ENCODE data around the gene ANXA11.
"Not testable (repeated sequence)": the region's sequence is repeated elsewhere in the genome, so short reads cannot be mapped to it uniquely, and the experiment has no call there.

The ANXA11 gene

DNA sequence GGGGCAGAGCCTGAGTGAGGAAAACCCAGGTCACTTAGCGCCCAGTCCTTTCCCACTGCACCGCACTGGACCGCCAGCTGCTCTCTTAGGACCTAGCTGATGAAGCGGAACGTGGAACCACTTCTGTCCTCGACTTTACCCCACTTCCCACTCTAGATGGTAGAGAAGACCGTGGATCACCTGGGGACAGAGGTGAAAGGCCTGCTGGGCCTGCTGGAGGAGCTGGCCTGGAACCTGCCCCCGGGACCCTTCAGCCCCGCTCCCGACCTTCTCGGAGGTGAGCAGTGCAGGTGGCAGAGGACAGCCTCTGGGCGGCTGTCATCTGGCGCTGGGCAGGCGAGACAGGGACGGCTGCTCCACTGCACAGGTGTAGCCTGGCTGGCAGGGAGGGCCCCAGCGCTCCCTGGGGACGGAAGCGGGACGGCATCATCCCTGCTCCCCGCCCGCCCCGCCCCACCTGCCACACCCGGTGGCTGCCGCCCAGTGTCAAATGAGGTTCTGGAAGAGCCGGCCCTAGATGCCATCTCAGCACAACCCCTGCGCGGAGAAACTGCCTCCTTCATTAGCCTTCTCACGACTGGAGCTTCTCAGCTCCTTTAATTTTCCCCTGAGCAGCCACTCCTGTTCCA lies 61.2 kb downstream of the ANXA11 start:
- DNase-seq, result no peak

DNA sequence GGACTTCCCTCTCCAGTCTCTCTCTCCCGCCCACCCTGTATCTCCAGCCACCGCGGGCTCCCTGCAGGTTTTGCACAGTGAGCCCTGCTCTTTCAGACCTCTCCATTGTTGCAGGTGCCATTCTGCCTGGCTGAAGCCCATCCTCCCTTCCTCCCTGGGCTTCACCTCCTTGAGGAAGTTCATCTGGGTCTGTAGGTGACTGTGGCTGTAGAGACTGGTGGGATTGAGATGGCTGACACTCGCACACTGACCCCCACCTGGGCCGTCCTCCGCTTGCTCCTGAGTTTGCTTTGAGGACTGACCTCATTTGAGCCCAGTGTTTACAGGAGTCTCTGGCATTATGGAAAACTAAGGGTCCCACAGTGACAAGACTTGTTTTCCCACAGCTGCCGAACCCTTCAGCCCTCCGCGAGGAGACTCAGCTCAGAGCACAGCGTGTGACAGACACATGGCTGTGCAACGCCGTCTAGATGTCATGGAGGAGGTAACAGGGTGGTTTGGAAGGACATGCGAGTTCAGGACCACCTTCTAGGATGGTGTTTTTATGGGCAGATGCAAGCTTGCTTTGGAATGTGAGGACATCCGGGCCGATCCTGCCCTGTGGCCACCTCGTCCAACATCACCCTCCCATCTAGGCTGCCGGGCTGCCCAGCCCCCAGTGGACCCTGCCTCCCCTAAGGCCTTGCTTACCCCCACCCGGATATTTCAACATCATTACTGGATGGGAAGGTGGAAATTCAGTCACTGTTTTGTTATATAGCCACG lies 63.5 kb downstream of the ANXA11 start:
- DNase-seq, result no peak

DNA sequence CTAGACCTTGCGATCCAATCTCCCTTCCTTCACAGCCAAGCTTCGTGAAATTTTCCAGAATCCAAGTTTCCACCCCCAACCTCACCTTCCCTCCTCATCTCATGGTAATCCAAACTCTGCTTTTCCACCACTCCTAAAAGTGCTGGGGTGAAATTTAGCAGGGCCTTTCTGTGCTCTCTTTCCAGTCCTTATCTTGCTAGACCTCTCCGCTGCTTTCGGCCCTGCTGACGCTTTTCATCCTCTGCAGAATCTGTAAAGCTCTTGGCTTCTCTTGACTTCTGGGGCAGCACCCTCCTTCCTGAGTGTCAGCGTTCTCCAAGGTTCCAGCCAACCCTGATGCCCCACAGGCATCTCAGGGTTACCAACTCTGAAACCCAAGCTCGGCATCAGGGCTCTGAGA lies 65.1 kb downstream of the ANXA11 start:
- DNase-seq, result no peak

- DNase-seq, result no peak
Observed at GRCh38 chr10:80139265-80139664, 66.1 kb downstream of the ANXA11 start.

DNA sequence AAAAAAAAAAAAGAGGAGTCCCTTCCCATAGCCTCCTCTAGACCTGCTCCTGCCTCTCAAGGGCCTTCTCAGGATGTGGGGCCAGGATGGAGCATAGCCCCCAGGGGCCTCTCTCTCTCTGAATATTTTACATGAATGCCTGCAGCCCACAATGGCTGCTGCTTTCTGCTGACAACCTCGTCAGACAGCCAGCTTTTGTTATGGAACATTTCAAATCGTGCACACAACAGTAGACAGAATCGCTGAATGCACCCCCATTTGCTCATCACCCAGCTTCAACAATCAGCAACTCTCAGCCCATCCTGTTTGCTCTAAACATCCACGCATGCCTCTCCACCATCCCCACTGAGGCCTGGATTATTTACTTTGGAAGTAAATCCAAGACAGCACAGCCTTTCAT lies 67.4 kb downstream of the ANXA11 start:
- no peak for DNase-seq

DNA sequence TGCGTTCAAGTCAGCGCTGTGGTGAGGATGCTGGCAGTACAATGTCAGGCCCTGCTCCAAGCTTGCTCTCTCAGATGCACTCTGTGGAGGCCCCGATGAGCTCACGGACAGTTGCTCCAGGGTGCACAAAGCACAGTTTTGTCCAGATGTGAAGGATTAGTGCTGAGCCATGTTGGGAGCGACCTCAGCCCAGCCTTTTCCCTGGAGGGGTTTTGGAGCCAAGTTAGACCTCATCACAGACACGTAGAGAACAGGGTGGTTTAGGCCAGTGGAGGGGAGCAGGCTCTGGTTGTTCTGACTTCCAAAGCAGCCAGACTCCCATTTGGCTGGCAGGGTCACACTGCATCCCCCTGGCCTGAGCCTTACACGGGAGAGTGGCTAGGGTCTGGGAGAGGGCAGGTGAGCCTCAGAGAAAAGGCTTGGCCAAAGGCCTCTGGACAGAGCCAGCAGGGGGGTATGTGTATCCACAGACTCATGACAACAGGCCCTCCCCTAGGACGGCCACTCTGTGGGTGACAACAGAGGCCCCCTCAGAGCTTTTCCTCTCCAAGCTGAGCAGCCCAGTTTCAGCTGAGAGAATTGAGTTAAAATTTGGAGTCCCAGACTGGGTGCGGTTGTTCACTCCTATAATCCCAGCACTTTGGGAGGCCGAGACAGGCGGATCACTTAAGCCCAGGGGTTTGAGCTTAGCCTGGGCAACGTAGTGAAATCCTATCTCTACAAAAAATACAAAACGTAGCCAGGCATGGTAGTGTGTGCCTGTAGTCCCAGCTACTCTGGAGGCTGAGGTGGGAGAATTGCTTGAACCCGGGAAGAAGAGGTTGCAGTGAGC lies 68.1 kb downstream of the ANXA11 start:
- no peak for DNase-seq

DNA sequence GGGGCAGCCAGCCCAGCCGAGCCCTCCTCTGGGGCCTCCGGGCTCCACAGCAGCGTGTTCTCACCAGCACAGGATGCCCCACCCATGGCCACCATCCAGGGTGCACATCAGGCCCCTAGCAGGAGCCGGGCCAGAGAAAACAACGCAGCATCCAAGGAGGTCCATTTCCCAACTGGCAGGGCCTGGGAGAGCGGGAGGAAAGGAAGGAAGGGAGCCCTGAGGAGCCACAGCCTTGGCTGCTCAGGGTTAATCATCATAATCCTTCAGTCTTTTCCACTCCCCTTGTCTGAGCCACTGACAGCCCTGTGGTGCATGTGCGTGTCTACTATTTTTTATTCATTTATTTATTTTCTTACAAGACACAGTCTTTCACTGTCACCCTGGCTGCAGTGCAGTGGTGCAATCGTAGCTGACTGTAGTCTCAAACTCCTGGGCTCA lies 69.2 kb downstream of the ANXA11 start:
- DNase-seq, result no peak

GRCh38 chr10:80133687-80134086 lies 71.7 kb downstream of the ANXA11 start:
- not testable (repeated sequence) for DNase-seq

DNA sequence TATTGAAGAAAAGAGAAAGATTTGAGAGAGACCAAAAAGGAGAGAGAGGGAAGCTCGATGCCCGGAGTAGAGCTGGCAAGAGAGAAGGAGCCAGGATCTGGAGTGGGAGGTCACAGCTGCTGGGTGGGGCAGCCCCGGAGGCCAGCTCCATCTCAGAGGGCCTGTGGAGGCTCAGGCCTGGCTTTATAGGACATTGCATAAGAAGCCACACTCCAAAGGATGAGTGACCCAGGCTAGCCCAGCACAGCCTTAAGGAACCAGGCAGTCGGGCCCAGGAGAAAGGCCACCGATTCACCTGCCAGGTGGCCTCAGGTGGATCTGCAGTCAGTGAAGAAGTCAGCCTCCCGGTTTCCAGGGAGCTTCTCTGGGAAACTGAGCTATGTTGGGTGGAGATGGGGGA lies 72.1 kb downstream of the ANXA11 start:
- no peak for DNase-seq

DNA sequence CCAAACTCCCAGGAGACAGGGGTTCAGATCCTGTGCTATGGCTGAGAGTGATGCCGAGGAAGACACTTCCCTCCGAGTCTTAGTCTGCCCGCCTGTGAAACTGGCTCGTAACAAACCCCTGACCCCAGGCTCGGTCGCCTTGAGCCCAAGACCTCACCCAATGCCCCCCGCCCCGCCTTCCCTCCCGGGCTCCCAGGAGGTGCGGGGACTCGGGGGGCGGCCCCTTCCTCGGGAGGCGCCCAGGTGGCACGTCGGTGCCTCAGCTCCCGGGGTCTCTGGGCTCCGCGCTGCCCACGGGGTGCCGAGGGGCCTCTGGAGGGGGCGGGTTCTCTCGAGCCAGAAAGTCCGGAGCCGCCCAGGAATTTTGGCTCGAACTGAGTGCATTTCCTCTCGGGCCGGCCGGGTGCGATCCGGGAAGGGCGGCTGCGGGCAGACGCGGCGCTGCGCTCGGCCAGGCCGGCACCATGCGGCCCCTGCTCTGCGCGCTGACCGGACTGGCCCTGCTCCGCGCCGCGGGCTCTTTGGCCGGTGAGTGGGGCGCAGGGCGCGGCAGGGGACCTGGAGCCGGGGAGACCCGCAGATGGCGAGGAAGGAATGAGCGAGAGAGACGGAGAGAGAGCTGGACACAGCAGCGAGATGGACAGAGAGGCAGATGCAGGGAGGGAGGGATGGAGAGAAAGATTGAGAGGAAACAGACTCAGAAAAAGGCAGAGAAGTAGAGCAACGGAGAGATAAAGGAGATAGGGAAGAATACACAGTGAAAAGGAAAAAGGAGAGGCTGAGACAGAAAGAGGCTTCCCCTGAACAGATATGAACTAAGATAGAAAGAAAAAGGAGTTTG lies 72.8 kb downstream of the ANXA11 start, which contains the start of gene PLAC9:
Gene PLAC9, plus strand, starts transcription at position 432 of the 841 bp plus-strand sequence. Its CDS starts 33 bp downstream, at position 465.
- no peak for DNase-seq

GRCh38 chr10:80131499-80131901 lies 73.8 kb downstream of the ANXA11 start:
- DNase-seq, result no peak

DNA sequence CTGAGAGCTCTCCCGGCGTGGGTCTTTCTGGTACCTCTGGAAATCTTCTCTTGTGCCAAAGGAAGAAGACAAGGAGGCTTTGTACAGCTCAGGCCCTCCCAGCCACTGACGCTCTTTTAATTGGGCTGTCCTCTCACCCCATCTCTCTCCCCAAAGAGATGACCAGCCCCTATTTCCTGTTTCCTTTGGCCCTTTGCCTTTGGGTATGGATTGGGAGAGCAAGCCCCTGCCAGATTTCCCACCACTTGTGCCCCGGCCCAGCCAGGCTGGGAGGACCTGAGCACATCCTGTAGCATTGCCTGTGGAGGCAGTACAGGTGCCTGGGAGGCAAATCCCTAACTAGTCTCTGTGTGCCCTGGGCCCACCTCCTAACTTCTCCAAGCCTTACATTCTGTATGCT lies 78.5 kb downstream of the ANXA11 start:
- no peak for DNase-seq

GRCh38 chr10:80122746-80123145 lies 82.6 kb downstream of the ANXA11 start:
- DNase-seq, result no peak

DNA sequence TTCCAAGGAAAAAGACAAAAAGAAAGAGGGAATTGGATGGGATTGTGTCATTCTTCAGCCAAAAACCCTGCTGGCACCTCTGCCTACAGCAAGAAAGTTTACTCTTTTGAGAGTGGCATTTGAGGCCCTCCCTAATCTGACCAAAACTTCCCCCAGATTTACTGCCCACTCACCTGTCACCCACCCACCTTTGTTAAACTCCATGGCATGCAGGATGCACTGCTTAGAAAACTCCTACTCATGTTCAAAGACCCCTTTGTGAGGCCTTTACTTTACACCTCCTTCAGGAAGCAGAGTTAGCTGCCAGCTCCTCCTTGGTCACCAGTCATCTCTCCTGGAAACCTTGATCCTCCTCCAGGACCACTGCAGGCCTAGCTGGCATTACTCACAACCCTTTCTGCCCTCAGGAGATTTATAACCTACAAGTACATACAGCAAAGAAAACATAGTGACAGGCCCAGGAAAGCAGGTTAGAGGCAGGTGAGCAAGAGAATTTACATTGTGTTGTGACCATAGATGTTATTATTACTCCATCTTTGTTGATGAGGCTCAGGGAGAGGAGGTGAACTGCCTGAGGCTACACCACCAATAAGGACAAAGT lies 83.1 kb downstream of the ANXA11 start:
- DNase-seq, result no peak

- DNase-seq, result no peak
Observed at GRCh38 chr10:80118669-80119068, 86.7 kb downstream of the ANXA11 start.

DNA sequence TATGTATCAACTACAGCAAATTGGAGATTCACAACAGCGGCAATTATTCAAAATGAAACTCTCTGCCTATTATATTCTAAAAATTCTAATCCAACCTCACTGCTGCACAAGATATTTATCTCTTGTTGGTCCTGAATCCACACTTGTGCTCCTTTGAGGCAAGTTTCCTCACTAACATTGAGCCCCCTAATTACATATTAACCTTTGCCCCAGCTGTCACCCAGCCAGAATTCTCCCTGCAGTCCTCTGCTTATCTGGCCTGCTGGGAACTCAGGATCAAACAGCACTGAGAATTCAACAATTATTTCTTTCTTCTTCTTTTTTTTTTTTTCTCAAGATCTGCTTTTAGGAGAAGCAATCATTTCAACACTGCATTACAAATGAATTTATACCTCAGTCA lies 94.4 kb downstream of the ANXA11 start:
- no peak for DNase-seq

GRCh38 chr10:80108576-80109239 lies 96.6 kb downstream of the ANXA11 start:
- DNase-seq, result no peak

- DNase-seq, result no peak
Observed at GRCh38 chr10:80104066-80104926, 101.0 kb downstream of the ANXA11 start.
